Testis (tissue), 2 donors: Measurements from ENCODE around the gene EHD4.

Experiments used
- POLR2A ChIP-seq: fragments of 450-650 bp; IDR thresholded peaks from one replicate; pipeline ENCODE4 v1.6.1; 2017; ENCODE audit warnings: antibody characterized with exemption, mild to moderate bottlenecking, moderate library complexity
- TF ChIP-seq, protein P1 (sequence below), 3 experiments: fragments of 450-650 bp in 2 of 3; fragments of 200-600 bp in 1 of 3; sonication (generic) in 1 of 3; IDR thresholded peaks; one replicate each; pipeline ENCODE4 v1.5.1; 2016 to 2019; ENCODE audit warnings: antibody characterized with exemption in 3 of 3, mild to moderate bottlenecking in 2 of 3, moderate library complexity in 1 of 3

DNA sequence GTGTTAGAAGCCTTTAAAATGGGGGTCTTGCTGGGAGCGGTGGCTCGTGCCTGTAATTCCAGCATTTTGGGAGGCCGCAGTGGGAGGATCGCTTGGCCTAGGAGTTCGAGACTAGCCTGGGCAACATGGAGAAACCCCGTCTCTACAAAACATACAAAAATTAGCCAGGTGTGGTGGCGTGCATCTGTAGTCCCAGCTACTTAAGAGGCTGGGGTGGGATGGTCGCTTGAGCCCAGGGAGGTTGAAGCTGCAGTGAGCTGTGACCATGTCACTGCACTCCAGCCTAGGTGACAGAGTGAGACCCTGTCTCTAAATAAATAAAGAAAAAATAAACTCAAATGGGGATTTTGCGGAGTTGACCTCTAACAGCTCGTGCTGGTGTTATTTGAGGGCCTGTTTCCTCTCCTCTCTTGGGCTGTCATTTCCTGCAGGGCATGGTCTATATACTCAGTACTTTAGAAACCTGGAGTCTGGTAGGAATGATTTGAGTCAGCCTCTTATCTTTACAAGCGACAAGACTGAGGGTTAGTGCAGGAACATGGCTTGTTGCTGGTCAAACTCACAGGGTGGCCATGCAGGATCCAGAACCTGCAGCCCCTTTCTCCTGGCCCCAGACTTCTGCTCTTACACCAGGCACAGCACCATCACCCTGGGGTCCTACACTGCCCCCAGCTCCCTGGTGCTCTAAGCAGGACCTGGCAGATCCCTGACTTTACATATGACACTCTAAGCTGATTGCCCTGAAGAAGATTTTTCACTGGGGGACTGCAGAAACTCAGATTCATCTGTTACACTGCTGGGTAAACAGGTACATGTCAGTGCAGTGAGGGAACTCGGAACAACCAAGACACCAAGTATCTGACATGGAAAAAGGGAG lies 15.1 kb downstream of the EHD4 start:
- TF ChIP-seq, protein P1, sequence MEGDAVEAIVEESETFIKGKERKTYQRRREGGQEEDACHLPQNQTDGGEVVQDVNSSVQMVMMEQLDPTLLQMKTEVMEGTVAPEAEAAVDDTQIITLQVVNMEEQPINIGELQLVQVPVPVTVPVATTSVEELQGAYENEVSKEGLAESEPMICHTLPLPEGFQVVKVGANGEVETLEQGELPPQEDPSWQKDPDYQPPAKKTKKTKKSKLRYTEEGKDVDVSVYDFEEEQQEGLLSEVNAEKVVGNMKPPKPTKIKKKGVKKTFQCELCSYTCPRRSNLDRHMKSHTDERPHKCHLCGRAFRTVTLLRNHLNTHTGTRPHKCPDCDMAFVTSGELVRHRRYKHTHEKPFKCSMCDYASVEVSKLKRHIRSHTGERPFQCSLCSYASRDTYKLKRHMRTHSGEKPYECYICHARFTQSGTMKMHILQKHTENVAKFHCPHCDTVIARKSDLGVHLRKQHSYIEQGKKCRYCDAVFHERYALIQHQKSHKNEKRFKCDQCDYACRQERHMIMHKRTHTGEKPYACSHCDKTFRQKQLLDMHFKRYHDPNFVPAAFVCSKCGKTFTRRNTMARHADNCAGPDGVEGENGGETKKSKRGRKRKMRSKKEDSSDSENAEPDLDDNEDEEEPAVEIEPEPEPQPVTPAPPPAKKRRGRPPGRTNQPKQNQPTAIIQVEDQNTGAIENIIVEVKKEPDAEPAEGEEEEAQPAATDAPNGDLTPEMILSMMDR (IDR thresholded peaks at IDR 0.05): no peak
- TF ChIP-seq POLR2A: no peak
